Mesendoderm (in vitro differentiated cells): ENCODE results near the gene ENG.
A peak's percentile ranks its signal among the peaks of the same experiment; 100 is the strongest.

Experiments
- DNase-seq: peaks from one replicate; pipeline ENCODE4 v3.0.0; 2013
- H2AK5ac ChIP-seq: 2 replicates; pipeline ENCODE4 v1.6.1; 2013; ENCODE audit warnings: low read length, inconsistent platforms
- H2BK120ac ChIP-seq: 2 replicates; pipeline ENCODE4 v1.6.1; 2013; ENCODE audit warnings: low read depth, mild to moderate bottlenecking, low read length, moderate library complexity, mixed read lengths
- H2BK15ac ChIP-seq: replicated peaks from 2 replicates; pipeline ENCODE4 v1.6.1; 2013; ENCODE audit warnings: low read depth, mild to moderate bottlenecking, moderate library complexity
- H2BK5ac ChIP-seq: 2 replicates; pipeline ENCODE4 v1.6.1; 2013; ENCODE audit warnings: low read length, inconsistent platforms
- H3K18ac ChIP-seq: 2 replicates; pipeline ENCODE4 v1.6.1; 2013; ENCODE audit warnings: mild to moderate bottlenecking, low read length, mixed read lengths
- H3K23ac ChIP-seq: one replicate; pipeline ENCODE4 v1.6.1; 2013; ENCODE audit warnings: low read length
- H3K27ac ChIP-seq: 2 replicates; pipeline ENCODE4 v1.5.1; 2013; ENCODE audit warnings: low read depth, mild to moderate bottlenecking, inconsistent platforms, low read length, moderate library complexity
- H3K27me3 ChIP-seq: 2 replicates; pipeline ENCODE4 v1.6.1; 2013; ENCODE audit warnings: low read length, control low read depth, mild to moderate bottlenecking, inconsistent platforms; ENCODE audit not compliant: insufficient read depth, poor library complexity
- H3K36me3 ChIP-seq: 2 replicates; pipeline ENCODE4 v1.6.1; 2013; ENCODE audit warnings: low read length, inconsistent platforms; ENCODE audit not compliant: control insufficient read depth, insufficient read depth
- H3K4ac ChIP-seq: one replicate; pipeline ENCODE4 v1.6.1; 2013; ENCODE audit warnings: low read depth, mild to moderate bottlenecking, low read length, moderate library complexity
- H3K4me1 ChIP-seq: 2 replicates; pipeline ENCODE4 v1.6.1; 2013; ENCODE audit warnings: low read depth, low read length, inconsistent platforms; ENCODE audit not compliant: control insufficient read depth
- H3K4me2 ChIP-seq: 2 replicates; pipeline ENCODE4 v1.6.1; 2013; ENCODE audit warnings: low read length
- H3K4me3 ChIP-seq: 2 replicates; pipeline ENCODE4 v1.5.1; 2013; ENCODE audit warnings: mild to moderate bottlenecking, low read length
- H3K56ac ChIP-seq: one replicate; pipeline ENCODE4 v1.6.1; 2013; ENCODE audit warnings: low read length
- H3K79me1 ChIP-seq: 2 replicates; pipeline ENCODE4 v1.6.1; 2013; ENCODE audit warnings: low read length, inconsistent platforms
- H3K79me2 ChIP-seq: 2 replicates; pipeline ENCODE4 v1.6.1; 2013; ENCODE audit warnings: mild to moderate bottlenecking, low read length; ENCODE audit not compliant: control insufficient read depth, insufficient read depth
- H3K9ac ChIP-seq: 2 replicates; pipeline ENCODE4 v1.6.1; 2013; ENCODE audit warnings: low read length, inconsistent platforms
- H4K5ac ChIP-seq: one replicate; pipeline ENCODE4 v1.6.1; 2013; ENCODE audit warnings: low read length
- H4K8ac ChIP-seq: one replicate; pipeline ENCODE4 v1.6.1; 2013; ENCODE audit warnings: low read depth, mild to moderate bottlenecking, control low read depth, low read length, moderate library complexity
- WGBS: extraction: QIAGEN DNeasy Blood & Tissue Kit; methylation state at CpG from one replicate; pipeline ENCODE4 v1.1.7; 2013; ENCODE audit warnings: low lambda C conversion rate, missing lambda C conversion rate; ENCODE audit not compliant: insufficient coverage; ENCODE audit errors: extremely low coverage; 5-methylcytosine and 5-hydroxymethylcytosine counted together

ENG gene

GRCh38 chr9:127853312-127854183 lies 910 bp downstream of the ENG start:
- Histone ChIP-seq H2BK120ac (no peak overlapping the region), H4K5ac (no peak overlapping the region), H3K56ac (peak overlapping the region; percentile 75), H2BK15ac (no peak overlapping the region), H3K4ac (no peak overlapping the region), H3K18ac (no peak overlapping the region), H2BK5ac (no peak overlapping the region), H2AK5ac (no peak overlapping the region), H3K4me1 (peaks cover 3% of the 10 kb centered on the region), H3K79me1 (no peaks in the 10 kb centered on the region), H3K4me2 (no peak overlapping the region), H3K9ac (peak overlapping the region; percentile 55), H3K4me3 (no peak overlapping the region), H3K27me3 (no peaks in the 10 kb centered on the region), H3K27ac (no peak overlapping the region), H3K23ac (no peak overlapping the region), H4K8ac (no peak overlapping the region), H3K36me3 (no peaks in the 10 kb centered on the region), H3K79me2 (no peaks in the 10 kb centered on the region)
- WGBS, result no CpG with 5 or more reads among the region's 13 CpGs
- DNase-seq, result peak; percentile 50

- no peaks in the 10 kb centered on the region for H3K79me2 ChIP-seq
- H3K79me1 ChIP-seq, result no peaks in the 10 kb centered on the region
- H3K4me1 ChIP-seq, result peaks cover 3% of the 10 kb centered on the region
- DNase-seq, result no peak
- H3K4me3 ChIP-seq, result no peak overlapping the region
- H3K27ac ChIP-seq, result no peak overlapping the region
- no peak overlapping the region for H2BK5ac ChIP-seq
- no peak overlapping the region for H3K4me2 ChIP-seq
- H3K56ac ChIP-seq, result no peak overlapping the region
- no peaks in the 10 kb centered on the region for H3K27me3 ChIP-seq
- WGBS, result no CpG with 5 or more reads among the region's 9 CpGs
- no peak overlapping the region for H2BK120ac ChIP-seq
- H3K18ac ChIP-seq, result no peak overlapping the region
- H2BK15ac ChIP-seq, result no peak overlapping the region
- no peaks in the 10 kb centered on the region for H3K36me3 ChIP-seq
- H3K4ac ChIP-seq, result no peak overlapping the region
- no peak overlapping the region for H3K23ac ChIP-seq
- no peak overlapping the region for H2AK5ac ChIP-seq
- no peak overlapping the region for H4K8ac ChIP-seq
- no peak overlapping the region for H4K5ac ChIP-seq
- no peak overlapping the region for H3K9ac ChIP-seq
Measured at GRCh38 chr9:127852829-127853228, 1.6 kb downstream of the ENG start.

- no peak overlapping the region for H2AK5ac ChIP-seq
- no peaks in the 10 kb centered on the region for H3K27me3 ChIP-seq
- no peak overlapping the region for H2BK120ac ChIP-seq
- H4K8ac ChIP-seq, result no peak overlapping the region
- H3K27ac ChIP-seq, result no peak overlapping the region
- H3K9ac ChIP-seq, result no peak overlapping the region
- H4K5ac ChIP-seq, result no peak overlapping the region
- H3K4me3 ChIP-seq, result no peak overlapping the region
- H3K4me1 ChIP-seq, result peaks cover 3% of the 10 kb centered on the region
- DNase-seq, result no peak
- H2BK5ac ChIP-seq, result no peak overlapping the region
- H3K4ac ChIP-seq, result no peak overlapping the region
- H2BK15ac ChIP-seq, result no peak overlapping the region
- H3K36me3 ChIP-seq, result no peaks in the 10 kb centered on the region
- H3K79me2 ChIP-seq, result no peaks in the 10 kb centered on the region
- no peak overlapping the region for H3K18ac ChIP-seq
- H3K23ac ChIP-seq, result no peak overlapping the region
- WGBS, result no CpG with 5 or more reads among the region's 17 CpGs
- no peak overlapping the region for H3K4me2 ChIP-seq
- no peaks in the 10 kb centered on the region for H3K79me1 ChIP-seq
- no peak overlapping the region for H3K56ac ChIP-seq
Measured at GRCh38 chr9:127850286-127850830, 4.1 kb downstream of the ENG start.

DNA sequence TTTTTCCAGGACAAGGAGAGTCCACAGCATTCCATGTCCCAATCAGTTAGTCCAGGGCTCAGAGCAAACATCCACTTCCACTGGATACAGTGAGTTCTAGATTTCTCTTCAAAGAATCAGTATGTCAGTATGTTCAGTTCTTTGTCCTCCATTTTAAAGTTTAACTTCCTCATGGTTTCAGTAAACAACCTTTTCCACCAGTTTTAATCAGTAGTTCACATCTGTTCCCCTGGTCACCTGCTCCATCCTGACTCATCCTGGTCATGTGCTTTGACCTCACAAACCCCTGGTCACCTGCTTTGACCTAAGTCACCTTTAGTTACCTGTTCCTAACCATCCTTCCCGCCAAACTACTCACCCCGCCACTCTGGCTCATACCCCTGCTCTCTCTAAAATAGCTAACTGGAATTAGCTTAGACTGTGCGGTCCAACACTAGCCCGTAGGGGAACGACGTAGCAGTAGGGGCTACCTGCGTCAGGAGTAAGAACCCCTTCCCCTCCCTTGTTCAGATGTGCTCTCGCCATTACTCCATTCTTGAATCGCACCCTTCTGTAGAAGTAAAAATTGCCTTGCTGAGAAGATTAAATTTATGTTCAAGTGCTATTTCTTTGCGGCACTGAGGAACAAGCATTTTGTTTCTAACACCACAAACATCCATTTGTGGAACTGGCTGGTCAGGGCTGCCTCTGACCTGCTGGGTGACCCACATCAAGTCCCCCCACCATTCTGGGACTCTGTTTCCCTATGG lies 5.5 kb downstream of the ENG start:
- no peaks in the 10 kb centered on the region for H3K27me3 ChIP-seq
- WGBS, result no CpG with 5 or more reads among the region's 10 CpGs
- no peak overlapping the region for H3K9ac ChIP-seq
- H4K5ac ChIP-seq, result no peak overlapping the region
- no peak for DNase-seq
- H3K56ac ChIP-seq, result no peak overlapping the region
- no peak overlapping the region for H2BK5ac ChIP-seq
- no peaks in the 10 kb centered on the region for H3K79me2 ChIP-seq
- H3K27ac ChIP-seq, result no peak overlapping the region
- H3K23ac ChIP-seq, result no peak overlapping the region
- H2BK15ac ChIP-seq, result no peak overlapping the region
- no peaks in the 10 kb centered on the region for H3K36me3 ChIP-seq
- no peak overlapping the region for H3K4me2 ChIP-seq
- no peak overlapping the region for H2AK5ac ChIP-seq
- H3K79me1 ChIP-seq, result no peaks in the 10 kb centered on the region
- no peak overlapping the region for H3K4ac ChIP-seq
- H3K4me3 ChIP-seq, result no peak overlapping the region
- no peaks in the 10 kb centered on the region for H3K4me1 ChIP-seq
- no peak overlapping the region for H4K8ac ChIP-seq
- H2BK120ac ChIP-seq, result no peak overlapping the region
- no peak overlapping the region for H3K18ac ChIP-seq

- Histone ChIP-seq H3K4me1 (no peaks in the 10 kb centered on the region), H4K8ac (no peak overlapping the region), H3K27me3 (no peaks in the 10 kb centered on the region), H3K79me2 (no peaks in the 10 kb centered on the region), H3K4ac (no peak overlapping the region), H3K4me2 (no peak overlapping the region), H2BK120ac (no peak overlapping the region), H3K23ac (no peak overlapping the region), H3K79me1 (no peaks in the 10 kb centered on the region), H4K5ac (no peak overlapping the region), H2BK5ac (no peak overlapping the region), H3K9ac (no peak overlapping the region), H3K56ac (no peak overlapping the region), H3K4me3 (no peak overlapping the region), H3K36me3 (no peaks in the 10 kb centered on the region), H3K18ac (no peak overlapping the region), H2AK5ac (no peak overlapping the region), H2BK15ac (no peak overlapping the region), H3K27ac (no peak overlapping the region)
- WGBS, result no CpG with 5 or more reads among the region's 12 CpGs
- DNase-seq, result no peak
Measured at GRCh38 chr9:127847833-127848755, 6.4 kb downstream of the ENG start.
